Left ventricle myocardium inferior (tissue), 1 donor: Measurements from ENCODE around the gene TUBA3D. TPM values are rescaled to one million over a fixed set of nuclear protein-coding genes. Genes with fewer than 3 reads are reported as not detected.
"Not testable (repeated sequence)": the region's sequence is repeated elsewhere in the genome, so short reads cannot be mapped to it uniquely, and the experiment has no call there.

Experiments used
- DNase-seq: peaks from one replicate; pipeline ENCODE4 v3.0.0-alpha.2; 2020
- H3K27ac ChIP-seq: fragments of 200-600 bp; replicated peaks from 2 replicates; pipeline ENCODE4 v1.8.0; 2021
- H3K27me3 ChIP-seq: fragments of 200-600 bp; 2 replicates; pipeline ENCODE4 v1.8.0; 2021; ENCODE audit warnings: low read depth
- H3K36me3 ChIP-seq: fragments of 200-600 bp; 2 replicates; pipeline ENCODE4 v1.8.0; 2021
- H3K4me1 ChIP-seq: fragments of 200-600 bp; 2 replicates; pipeline ENCODE4 v1.8.0; 2021
- H3K4me3 ChIP-seq: fragments of 200-600 bp; 2 replicates; pipeline ENCODE4 v1.8.0; 2021; ENCODE audit warnings: mild to moderate bottlenecking, moderate library complexity
- H3K9me3 ChIP-seq: fragments of 200-600 bp; replicated peaks from 2 replicates; pipeline ENCODE4 v1.8.0; 2021
- CTCF ChIP-seq: fragments of 200-600 bp; IDR thresholded peaks from 2 replicates; pipeline ENCODE4 v1.8.0; 2021; ENCODE audit warnings: antibody characterized with exemption, mild to moderate bottlenecking, borderline replicate concordance
- intact Hi-C: fragments of 100-400 bp; cut with micrococcal nuclease; formaldehyde crosslinking; loops from one replicate; pipeline ENCODE4 v1.11.0; 2022
- total RNA-seq: library from RNA; stranded (reverse); fragmentation: NEBNext Ultra II Directional; extraction: Animal tissue kit (Norgen Biotek cat#: 25700); gene quantifications from one replicate; pipeline ENCODE4 v1.2.1, GENCODE V29; 2021
- donor health status: DM: no; HTN: yes; CAD: no; lungs with severe emphysema.

Gene TUBA3D
- total RNA-seq, 1 donor from 2014 or later: 86.3 TPM

GRCh38 chr2:131493199-131493968 is 17.5 kb downstream of the TUBA3D start:
- Histone ChIP-seq H3K9me3 (no peaks in the 10 kb centered on the region), H3K27me3 (no peaks in the 10 kb centered on the region), H3K4me1 (peaks cover 74% of the 10 kb centered on the region), H3K27ac (peak overlapping the region; percentile 97), H3K4me3 (peak overlapping the region; percentile 83), H3K36me3 (no peaks in the 10 kb centered on the region)
- no peak for DNase-seq
- no peak for TF ChIP-seq CTCF
- intact Hi-C loops: no loop called here

GRCh38 chr2:131495506-131495905 is 19.6 kb downstream of the TUBA3D start:
- peaks cover 12% of the 10 kb centered on the region for H3K36me3 ChIP-seq
- H3K27ac ChIP-seq, intact Hi-C loops, H3K4me3 ChIP-seq, DNase-seq, H3K9me3 ChIP-seq, H3K27me3 ChIP-seq: not testable (repeated sequence)
- peaks cover 66% of the 10 kb centered on the region for H3K4me1 ChIP-seq

- DNase-seq, H3K9me3 ChIP-seq, intact Hi-C loops, H3K4me3 ChIP-seq, H3K27me3 ChIP-seq: not testable (repeated sequence)
- peaks cover 45% of the 10 kb centered on the region for H3K4me1 ChIP-seq
- H3K27ac ChIP-seq: peak overlapping the region; percentile 68
- peaks cover 40% of the 10 kb centered on the region for H3K36me3 ChIP-seq
These were observed 22.5 kb downstream of the TUBA3D start for GRCh38 chr2:131498321-131498973.

- H3K4me1 ChIP-seq: peaks cover 12% of the 10 kb centered on the region
- H3K9me3 ChIP-seq, DNase-seq, H3K4me3 ChIP-seq, H3K27ac ChIP-seq, intact Hi-C loops, H3K27me3 ChIP-seq: not testable (repeated sequence)
- peaks cover 82% of the 10 kb centered on the region for H3K36me3 ChIP-seq
These were observed 27.7 kb downstream of the TUBA3D start for GRCh38 chr2:131503587-131503986.

- H3K9me3 ChIP-seq, H3K4me1 ChIP-seq, DNase-seq, H3K27ac ChIP-seq, H3K27me3 ChIP-seq, H3K4me3 ChIP-seq, intact Hi-C loops: not testable (repeated sequence)
- peaks cover 86% of the 10 kb centered on the region for H3K36me3 ChIP-seq
These were observed 28.3 kb downstream of the TUBA3D start for GRCh38 chr2:131504082-131504750.

- no peak for DNase-seq
- Histone ChIP-seq H3K36me3 (peaks cover 48% of the 10 kb centered on the region), H3K4me1 (peaks cover 3% of the 10 kb centered on the region), H3K4me3 (no peak overlapping the region), H3K9me3 (no peaks in the 10 kb centered on the region), H3K27me3 (no peaks in the 10 kb centered on the region), H3K27ac (no peak overlapping the region)
- no peak for TF ChIP-seq CTCF
- intact Hi-C loops: no loop called here
These were observed 33.7 kb downstream of the TUBA3D start for GRCh38 chr2:131509615-131510014.

GRCh38 chr2:131511291-131511968 is 35.5 kb downstream of the TUBA3D start:
- H3K4me1 ChIP-seq, H3K9me3 ChIP-seq, intact Hi-C loops, H3K27me3 ChIP-seq, DNase-seq, H3K27ac ChIP-seq, H3K4me3 ChIP-seq: not testable (repeated sequence)
- H3K36me3 ChIP-seq: peaks cover 34% of the 10 kb centered on the region

GRCh38 chr2:131511969-131512870 is 36.3 kb downstream of the TUBA3D start:
- H3K9me3 ChIP-seq, H3K4me1 ChIP-seq, H3K4me3 ChIP-seq, intact Hi-C loops, H3K27me3 ChIP-seq, H3K27ac ChIP-seq, DNase-seq: not testable (repeated sequence)
- peaks cover 27% of the 10 kb centered on the region for H3K36me3 ChIP-seq

- intact Hi-C loops, H3K27me3 ChIP-seq, H3K4me1 ChIP-seq, H3K9me3 ChIP-seq, H3K27ac ChIP-seq, DNase-seq, H3K4me3 ChIP-seq: not testable (repeated sequence)
- peaks cover 20% of the 10 kb centered on the region for H3K36me3 ChIP-seq
These were observed 38.7 kb downstream of the TUBA3D start for GRCh38 chr2:131514408-131515166.

GRCh38 chr2:131515235-131515634 is 39.3 kb downstream of the TUBA3D start:
- H3K9me3 ChIP-seq, intact Hi-C loops, H3K4me1 ChIP-seq, H3K27ac ChIP-seq, H3K27me3 ChIP-seq, DNase-seq, H3K4me3 ChIP-seq: not testable (repeated sequence)
- H3K36me3 ChIP-seq: peaks cover 21% of the 10 kb centered on the region
